WERI-Rb-1 (cell line): ENCODE results near the gene SLC1A7.

Experiments used
- DNase-seq: peaks from one replicate; pipeline ENCODE4 v3.0.0-alpha.2; 2020
- H3K27ac ChIP-seq: fragments of 250-450 bp; sonication (Bioruptor Pico); 2 replicates; pipeline ENCODE4 v1.5.1; 2020; ENCODE audit warnings: mild to moderate bottlenecking, moderate library complexity
- H3K27me3 ChIP-seq: fragments of 250-450 bp; sonication (Bioruptor Pico); 2 replicates; pipeline ENCODE4 v1.5.1; 2021; ENCODE audit warnings: mild to moderate bottlenecking, low read depth, moderate library complexity; ENCODE audit not compliant: insufficient read depth, severe bottlenecking
- H3K36me3 ChIP-seq: fragments of 250-450 bp; sonication (Bioruptor Pico); 2 replicates; pipeline ENCODE4 v1.5.1; 2020; ENCODE audit warnings: mild to moderate bottlenecking, moderate library complexity
- H3K4me3 ChIP-seq: 2 replicates; pipeline ENCODE4 v1.5.1; 2011; ENCODE audit warnings: low read depth, mild to moderate bottlenecking, control low read depth, low read length
- H3K9me3 ChIP-seq: fragments of 250-450 bp; sonication (Bioruptor Pico); 2 replicates; pipeline ENCODE4 v1.5.1; 2021; ENCODE audit warnings: mild to moderate bottlenecking, moderate library complexity; ENCODE audit not compliant: severe bottlenecking
- CTCF ChIP-seq: IDR thresholded peaks from 2 replicates; pipeline ENCODE4 v1.5.1; 2011; ENCODE audit warnings: low read depth, mild to moderate bottlenecking, control low read depth, inconsistent platforms, low read length

Gene SLC1A7

DNA sequence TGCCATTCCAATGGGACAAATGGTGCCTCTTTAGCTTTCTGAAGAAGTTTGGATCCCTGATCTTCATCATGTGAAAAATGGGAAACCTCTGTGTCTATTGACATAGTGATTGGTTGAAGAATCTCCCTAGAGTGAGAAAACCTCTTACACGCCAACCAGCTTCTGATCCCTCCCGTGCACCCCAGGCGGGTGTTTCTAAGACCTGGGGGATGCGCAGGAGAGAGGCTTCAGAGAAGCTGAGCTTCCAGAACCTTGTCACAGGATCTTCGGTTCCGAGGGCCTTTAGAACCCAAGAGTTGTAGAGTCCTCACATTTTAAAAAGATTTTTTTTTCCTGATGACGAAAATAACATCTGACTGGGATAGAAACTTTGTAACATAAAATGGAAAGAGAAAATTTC, 69.2 kb downstream of the SLC1A7 start:
- no peaks in the 10 kb centered on the region for H3K36me3 ChIP-seq
- peak overlapping the region; percentile 81 for H3K27ac ChIP-seq
- H3K27me3 ChIP-seq, result no peaks in the 10 kb centered on the region
- DNase-seq, result peak; percentile 4
- no peak for TF ChIP-seq CTCF
- H3K4me3 ChIP-seq, result no peak overlapping the region
- H3K9me3 ChIP-seq, result no peaks in the 10 kb centered on the region

DNA sequence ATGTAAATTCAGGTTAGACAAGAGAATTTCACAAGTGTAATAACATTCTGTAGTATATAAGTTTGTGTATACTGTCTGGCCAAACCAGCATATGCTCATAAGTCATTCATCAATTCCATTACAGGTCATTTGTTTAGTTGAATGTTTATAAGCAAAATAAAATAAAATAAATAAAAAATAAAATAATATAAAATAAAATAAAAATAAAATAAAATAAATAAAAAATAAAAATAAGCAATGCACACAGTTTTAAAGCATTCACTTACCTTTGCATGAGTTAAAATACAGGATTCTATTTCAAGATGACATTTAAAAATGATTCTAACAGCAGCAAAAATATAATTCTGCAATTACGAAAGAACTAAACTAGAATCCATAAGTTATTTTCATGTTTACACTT, 70.5 kb downstream of the SLC1A7 start:
- Histone ChIP-seq H3K27me3 (no peaks in the 10 kb centered on the region), H3K4me3 (no peak overlapping the region), H3K9me3 (no peaks in the 10 kb centered on the region), H3K27ac (no peak overlapping the region), H3K36me3 (no peaks in the 10 kb centered on the region)
- no peak for DNase-seq
- TF ChIP-seq CTCF, result no peak

GRCh38 chr1:53071167-53071865, 71.1 kb downstream of the SLC1A7 start:
- no peak overlapping the region for H3K27ac ChIP-seq
- H3K9me3 ChIP-seq, result no peaks in the 10 kb centered on the region
- no peak for DNase-seq
- no peak for TF ChIP-seq CTCF
- no peak overlapping the region for H3K4me3 ChIP-seq
- H3K36me3 ChIP-seq, result no peaks in the 10 kb centered on the region
- no peaks in the 10 kb centered on the region for H3K27me3 ChIP-seq

DNA sequence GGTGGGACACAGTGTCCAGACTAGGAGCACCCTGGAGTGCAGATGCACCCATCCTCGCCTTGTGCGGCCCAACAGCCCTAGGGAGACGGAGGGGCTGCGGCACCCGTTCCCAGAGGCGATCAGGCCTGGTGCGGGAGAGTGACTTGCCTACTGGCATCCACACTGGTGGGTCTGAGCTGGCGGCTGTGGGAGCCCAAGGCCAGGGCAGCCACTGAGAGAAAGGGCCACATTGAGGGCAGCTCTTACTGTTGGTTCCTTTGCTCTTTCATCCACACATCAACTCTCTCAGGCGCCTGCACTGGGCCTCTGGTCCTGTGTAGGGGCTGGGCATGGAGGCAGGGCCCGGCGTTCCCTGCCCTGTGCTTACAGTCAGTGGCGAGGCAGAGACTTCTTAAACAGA, 71.8 kb downstream of the SLC1A7 start:
- Histone ChIP-seq H3K4me3 (no peak overlapping the region), H3K27me3 (no peaks in the 10 kb centered on the region), H3K9me3 (no peaks in the 10 kb centered on the region), H3K27ac (no peak overlapping the region), H3K36me3 (no peaks in the 10 kb centered on the region)
- DNase-seq, result no peak
- TF ChIP-seq CTCF, result no peak

- H3K36me3 ChIP-seq, result no peaks in the 10 kb centered on the region
- H3K9me3 ChIP-seq, result no peaks in the 10 kb centered on the region
- no peak for DNase-seq
- no peak overlapping the region for H3K4me3 ChIP-seq
- no peak for TF ChIP-seq CTCF
- H3K27ac ChIP-seq, result no peak overlapping the region
- no peaks in the 10 kb centered on the region for H3K27me3 ChIP-seq
These were observed 72.6 kb downstream of the SLC1A7 start for GRCh38 chr1:53069663-53070327.
